Esophagus (tissue), 2 donors: ENCODE data around the gene POLR2C. TPM values are rescaled to one million over a fixed set of nuclear protein-coding genes. Genes with fewer than 3 reads are reported as not detected.

Experiments
- H3K27ac ChIP-seq, 2 donors: one replicate each; pipeline ENCODE4 v1.5.1; 2013; ENCODE audit warnings: low read depth in 2 of 2, mild to moderate bottlenecking in 2 of 2, inconsistent platforms in 1 of 2, low read length in 1 of 2, moderate library complexity in 1 of 2
- H3K27me3 ChIP-seq, 2 donors: one replicate each; pipeline ENCODE4 v1.6.1; 2013; ENCODE audit warnings: low read length in 2 of 2, control low read depth in 1 of 2, mild to moderate bottlenecking in 1 of 2; ENCODE audit not compliant: insufficient read depth in 2 of 2, control insufficient read depth in 1 of 2
- H3K36me3 ChIP-seq, 2 donors: one replicate each; pipeline ENCODE4 v1.6.1; 2013; ENCODE audit warnings: low read length in 1 of 2; ENCODE audit not compliant: control insufficient read depth in 2 of 2, insufficient read depth in 2 of 2
- H3K4me1 ChIP-seq, 2 donors: one replicate each; pipeline ENCODE4 v1.6.1; 2013; ENCODE audit warnings: low read length in 1 of 2; ENCODE audit not compliant: control insufficient read depth in 2 of 2, insufficient read depth in 2 of 2
- H3K4me3 ChIP-seq, 2 donors: one replicate each; pipeline ENCODE4 v1.5.1; 2013; ENCODE audit warnings: low read length in 2 of 2, mild to moderate bottlenecking in 2 of 2, low read depth in 1 of 2, moderate library complexity in 1 of 2
- H3K9me3 ChIP-seq, 2 donors: one replicate each; pipeline ENCODE4 v1.6.1; 2013; ENCODE audit warnings: mild to moderate bottlenecking in 2 of 2, low read depth in 1 of 2, low read length in 1 of 2, moderate library complexity in 1 of 2; ENCODE audit not compliant: control insufficient read depth in 2 of 2, insufficient read depth in 1 of 2
- WGBS, 2 donors: extraction: QIAGEN DNeasy Blood & Tissue Kit; methylation state at CpG; one replicate each; pipeline ENCODE4 v1.1.7; 2013; 5-methylcytosine and 5-hydroxymethylcytosine counted together
- polyA plus RNA-seq, 2 donors: library from polyadenylated mRNA; stranded (reverse); fragments of 200-250 nt; gene quantifications; one replicate each; pipeline ENCODE4 v1.2.3, GENCODE V29; 2013
- donor health status: healthy with polysubstance abuse.
- donor health status: Bipolar disorder and iron deficiency.

The POLR2C gene
- polyA plus RNA-seq, 2 donors, result 18.5 to 34.0 TPM

DNA sequence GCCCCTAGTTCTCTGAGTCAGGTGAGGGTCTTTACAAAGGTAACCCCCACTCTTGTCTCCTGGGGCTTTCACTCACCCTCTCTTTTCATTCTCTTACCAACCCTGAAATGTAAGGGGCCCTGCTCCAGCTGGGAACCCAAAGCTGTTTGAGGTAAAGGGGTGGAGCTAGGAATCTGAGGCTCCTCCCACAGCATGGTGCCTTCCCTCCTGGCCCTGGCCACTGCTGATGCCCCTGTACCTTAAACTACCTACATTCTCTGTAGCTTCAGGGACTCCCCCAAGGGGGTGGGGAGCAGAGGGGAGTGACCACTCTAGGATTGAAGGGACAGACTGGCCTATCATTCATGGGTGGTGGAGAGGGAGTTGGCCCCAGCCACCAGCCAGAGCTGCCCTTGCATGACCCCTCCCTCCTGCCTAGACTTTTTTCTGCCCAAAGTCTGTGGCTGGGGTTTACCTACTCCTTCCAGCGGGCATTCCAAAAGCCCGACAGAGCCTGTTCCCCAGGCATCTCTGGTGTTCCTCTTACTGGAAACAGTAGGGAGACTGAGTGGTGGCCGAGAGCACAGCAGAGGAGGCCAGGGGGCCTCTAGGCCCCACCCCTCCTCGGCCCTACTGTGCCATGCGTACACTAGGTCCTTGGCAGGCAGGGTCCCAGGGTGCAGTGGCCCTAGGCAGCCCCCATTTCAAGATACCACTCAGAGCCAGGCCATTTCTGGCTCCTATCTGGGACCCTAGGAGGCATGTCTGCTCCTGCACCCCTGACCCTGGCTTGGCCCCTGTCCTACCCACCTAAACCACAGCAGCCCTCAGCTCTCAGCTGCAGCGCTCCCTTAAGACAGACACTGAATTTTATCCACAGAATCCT, 14.3 kb downstream of the POLR2C start:
- Histone ChIP-seq H3K4me3 (no peak overlapping the region), H3K27ac (no peak overlapping the region), H3K27me3 (no peaks in the 10 kb centered on the region), H3K4me1 (peaks cover 4 to 18% of the 10 kb centered on the region in 2 donors), H3K9me3 (no peaks in the 10 kb centered on the region), H3K36me3 (peaks cover 14 to 34% of the 10 kb centered on the region in 2 donors)
- 90 to 91% methylated on average over 6 of the region's 6 CpGs for WGBS, 2 donors

DNA sequence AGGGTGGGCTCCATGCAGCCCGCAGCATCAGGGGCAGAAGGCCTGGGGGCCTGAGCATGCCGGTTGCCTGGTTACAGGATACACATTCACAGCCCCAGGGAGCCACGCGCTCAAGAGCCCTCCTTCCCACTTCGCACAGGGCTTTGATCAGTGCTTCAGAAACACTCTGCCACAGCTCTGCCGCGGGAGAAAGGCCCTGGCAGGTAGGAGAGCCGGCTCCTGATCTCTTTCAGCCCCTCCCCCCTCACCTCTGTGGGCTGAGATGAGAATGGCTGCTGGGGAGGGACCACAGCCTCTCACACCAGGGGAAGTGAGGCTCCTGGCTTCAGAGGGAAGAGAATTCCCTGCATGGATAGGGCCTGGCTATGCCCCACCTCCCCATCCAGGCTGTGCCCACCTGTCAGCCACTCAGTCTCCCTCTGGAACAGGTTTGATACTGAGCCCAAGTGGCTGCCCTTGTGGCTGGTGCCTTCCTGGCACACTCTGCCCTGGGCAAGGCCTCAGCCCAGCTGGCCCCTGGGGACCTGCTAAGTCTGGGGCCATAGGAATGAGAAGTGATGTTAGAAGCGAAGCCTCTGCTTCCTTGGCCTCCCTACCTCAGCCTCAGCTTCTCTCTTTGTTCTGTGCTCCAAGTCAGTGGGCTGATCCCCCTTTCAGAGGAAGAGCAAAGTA, 15.2 kb downstream of the POLR2C start:
- Histone ChIP-seq H3K36me3 (peaks cover 10 to 29% of the 10 kb centered on the region in 2 donors), H3K27me3 (no peaks in the 10 kb centered on the region), H3K4me1 (peaks cover 4 to 18% of the 10 kb centered on the region in 2 donors), H3K27ac (no peak overlapping the region), H3K9me3 (no peaks in the 10 kb centered on the region), H3K4me3 (no peak overlapping the region)
- 67 to 68% methylated on average over 9 of the region's 9 CpGs for WGBS, 2 donors

DNA sequence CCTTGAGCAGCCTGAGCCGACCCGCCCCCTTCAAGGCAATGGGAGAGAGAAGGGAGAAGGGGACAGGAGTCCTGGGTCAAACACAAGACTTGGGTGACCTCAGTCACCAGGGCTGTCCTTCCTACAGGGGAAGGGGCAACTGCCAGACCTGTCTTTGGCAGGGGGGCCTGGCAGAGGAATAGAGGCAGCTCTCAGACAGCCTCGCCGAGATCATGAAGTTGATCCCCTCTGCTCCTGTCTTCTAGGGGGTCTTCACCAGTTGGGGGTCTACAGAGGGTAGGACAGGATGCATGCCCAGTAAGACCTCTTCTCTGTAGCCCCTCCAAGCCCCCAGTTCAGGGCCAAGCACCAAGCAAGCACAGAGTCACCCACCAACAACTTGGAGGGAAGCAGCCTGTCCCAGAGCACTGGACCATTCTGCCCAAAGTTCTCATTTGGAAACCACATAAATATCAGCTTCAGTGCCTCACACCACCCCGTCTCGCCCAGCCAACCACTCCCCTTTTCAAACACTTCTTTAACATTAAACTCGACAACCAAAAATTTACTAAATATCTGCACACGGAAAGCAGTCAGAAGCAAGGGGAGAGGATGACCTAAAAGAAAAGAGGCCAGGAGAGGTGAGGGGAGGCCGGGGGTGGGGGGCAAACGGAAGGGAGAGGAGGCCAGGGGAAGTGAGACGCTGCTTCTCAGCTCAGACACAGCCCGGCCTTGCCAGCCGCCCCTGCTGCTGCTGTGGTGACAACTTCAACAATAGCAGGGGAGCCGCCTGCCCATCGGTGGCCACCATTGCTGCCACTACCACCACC, 16.1 kb downstream of the POLR2C start:
- peaks cover 4 to 29% of the 10 kb centered on the region in 2 donors for H3K36me3 ChIP-seq
- peak overlapping the region in 1 of 2 donors; percentile 45 for H3K4me3 ChIP-seq
- WGBS, 2 donors, result 52 to 56% methylated on average over 15 of the region's 15 CpGs
- H3K27ac ChIP-seq, result no peak overlapping the region
- H3K4me1 ChIP-seq, result peaks cover 4 to 19% of the 10 kb centered on the region in 2 donors
- H3K27me3 ChIP-seq, result no peaks in the 10 kb centered on the region
- no peaks in the 10 kb centered on the region for H3K9me3 ChIP-seq

DNA sequence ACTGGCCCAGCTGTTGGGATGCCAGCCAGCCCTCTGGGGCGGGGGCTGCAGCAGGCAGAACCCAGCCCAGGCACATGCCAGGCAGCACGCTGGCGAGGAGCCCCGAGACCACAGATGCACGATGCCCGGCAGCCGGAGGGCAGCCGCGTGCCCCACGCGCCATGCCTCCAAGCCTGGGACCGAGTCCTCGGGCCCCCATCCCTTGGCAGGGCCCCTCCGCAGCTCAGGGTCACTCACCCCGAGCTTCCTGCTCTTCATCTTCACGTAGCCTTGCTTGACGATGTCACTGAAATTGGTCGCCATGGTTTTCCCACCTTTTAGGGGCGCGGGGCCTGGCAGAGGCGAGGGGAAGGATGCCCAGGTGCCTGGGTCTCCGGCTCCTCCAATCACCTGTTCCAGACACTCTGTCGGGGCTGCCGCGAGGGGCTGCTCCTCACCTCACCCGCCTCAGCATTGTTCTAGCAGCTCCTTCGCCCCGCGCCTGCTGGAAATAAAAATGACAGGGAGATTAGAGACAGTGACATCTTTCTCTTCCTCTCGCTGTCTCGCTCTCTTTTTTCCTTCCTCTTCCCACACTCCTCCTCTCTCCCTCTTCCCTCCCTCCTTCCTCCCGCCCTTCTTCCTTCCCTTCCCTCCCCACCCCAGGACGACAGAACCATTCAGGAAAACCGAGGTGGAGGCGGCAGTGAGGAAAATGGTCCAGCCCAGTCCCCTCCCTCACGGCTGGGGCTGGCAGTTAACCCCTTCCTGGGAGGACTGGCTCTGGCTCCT, 16.9 kb downstream of the POLR2C start:
- Histone ChIP-seq H3K4me1 (peaks cover 10 to 26% of the 10 kb centered on the region in 2 donors), H3K9me3 (no peaks in the 10 kb centered on the region), H3K27ac (peak overlapping the region in 1 of 2 donors; percentile 9), H3K36me3 (peaks cover 4 to 24% of the 10 kb centered on the region in 2 donors), H3K27me3 (no peaks in the 10 kb centered on the region), H3K4me3 (peak overlapping the region; percentile 18 to 45)
- WGBS, 2 donors, result 18 to 27% methylated on average over 32 to 36 of the region's 36 CpGs

DNA sequence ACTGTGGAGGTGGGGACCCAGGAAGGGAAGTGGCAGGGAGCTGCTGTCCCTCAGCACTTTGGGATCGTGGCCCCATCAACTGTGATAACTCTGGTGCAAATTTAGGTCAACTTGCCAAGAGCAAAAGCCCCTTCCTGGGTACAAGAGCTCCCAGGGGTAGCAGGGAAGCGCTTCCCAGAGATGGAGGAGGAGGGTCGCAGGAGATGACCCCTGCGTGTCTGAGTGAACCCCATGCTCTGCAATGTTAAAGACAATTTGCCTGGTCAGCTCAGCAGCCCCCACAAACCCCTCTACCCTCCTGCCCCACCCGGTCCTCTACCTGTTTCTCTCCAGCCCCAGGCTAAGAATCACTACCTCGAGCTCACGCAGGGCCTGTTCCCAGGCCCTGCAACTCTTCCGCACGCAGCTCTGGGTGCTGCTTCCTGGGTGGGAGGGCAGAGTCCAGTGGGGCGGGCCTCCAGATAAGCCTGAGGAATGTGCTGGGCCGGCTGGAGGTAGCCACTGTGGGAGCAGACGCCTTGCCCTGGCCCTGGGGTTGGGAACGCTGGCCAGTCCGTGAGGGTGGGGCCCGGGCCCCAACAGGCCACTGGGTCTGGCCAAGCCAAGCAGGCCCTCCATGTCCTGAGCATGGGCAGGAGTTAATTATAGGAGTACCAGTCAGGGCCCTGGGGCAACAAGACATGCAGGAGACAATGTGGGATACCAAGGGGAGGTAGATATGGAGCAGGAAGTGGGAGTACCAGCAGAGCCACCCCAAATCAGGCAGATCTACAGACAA, 17.7 kb downstream of the POLR2C start:
- H3K27ac ChIP-seq, result peak overlapping the region; percentile 9 to 13
- 33 to 38% methylated on average over 15 of the region's 15 CpGs for WGBS, 2 donors
- H3K4me3 ChIP-seq, result peak overlapping the region in 1 of 2 donors; percentile 45
- peaks cover 4 to 18% of the 10 kb centered on the region in 2 donors for H3K36me3 ChIP-seq
- no peaks in the 10 kb centered on the region for H3K9me3 ChIP-seq
- H3K27me3 ChIP-seq, result no peaks in the 10 kb centered on the region
- H3K4me1 ChIP-seq, result peaks cover 16 to 33% of the 10 kb centered on the region in 2 donors

DNA sequence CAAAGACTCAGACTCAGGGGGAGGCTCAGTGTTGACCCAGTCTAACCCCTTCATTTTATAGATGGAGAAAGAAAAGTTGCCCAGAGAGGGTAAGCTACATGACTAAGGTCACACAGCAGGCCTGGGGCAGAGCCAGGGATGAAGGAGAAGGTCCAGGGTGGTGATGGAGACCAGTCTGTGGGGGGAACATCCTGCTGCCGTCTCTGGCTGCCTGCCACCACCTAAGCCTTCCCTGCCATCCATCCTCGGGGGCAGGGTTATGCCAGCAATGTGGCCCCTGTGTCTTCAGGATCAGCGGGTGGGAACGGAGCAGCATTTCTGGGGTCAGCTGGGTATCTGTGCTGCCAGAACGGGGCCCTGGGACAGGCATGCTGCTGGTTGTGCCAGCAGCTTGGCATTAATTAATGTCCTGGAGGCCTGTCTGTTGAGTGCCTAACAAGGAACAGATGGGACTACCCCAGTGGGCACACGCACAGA, 18.3 kb downstream of the POLR2C start:
- Histone ChIP-seq H3K9me3 (no peaks in the 10 kb centered on the region), H3K36me3 (peaks cover 4 to 18% of the 10 kb centered on the region in 2 donors), H3K4me3 (no peak overlapping the region), H3K4me1 (peaks cover 21 to 38% of the 10 kb centered on the region in 2 donors), H3K27me3 (no peaks in the 10 kb centered on the region), H3K27ac (no peak overlapping the region)
- WGBS, 2 donors, result 34 to 53% methylated on average over 6 of the region's 6 CpGs

DNA sequence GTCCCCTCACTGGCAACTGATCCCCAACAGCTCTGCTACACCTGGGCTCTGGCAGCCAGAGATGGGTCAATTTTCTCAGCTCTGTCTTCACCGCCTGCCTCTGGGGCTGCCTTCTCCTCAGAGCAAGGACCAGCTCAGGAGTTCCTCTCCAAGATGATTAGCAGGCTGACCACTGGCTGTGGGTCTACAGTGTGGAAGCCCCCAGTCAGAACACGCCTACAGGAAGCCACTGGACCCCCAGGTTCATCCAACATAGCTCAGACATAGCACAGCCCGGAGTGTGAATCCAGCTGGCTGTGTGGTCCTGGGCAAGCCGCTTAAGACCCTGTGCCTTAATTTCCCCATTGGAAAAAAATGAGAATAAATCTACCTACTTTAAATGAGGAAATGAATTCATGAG, 18.9 kb downstream of the POLR2C start:
- Histone ChIP-seq H3K27me3 (no peaks in the 10 kb centered on the region), H3K36me3 (peaks cover 4 to 18% of the 10 kb centered on the region in 2 donors), H3K4me1 (peaks cover 21 to 35% of the 10 kb centered on the region in 2 donors), H3K27ac (no peak overlapping the region), H3K4me3 (no peak overlapping the region), H3K9me3 (no peaks in the 10 kb centered on the region)
- WGBS, 2 donors, result 87 to 89% methylated on average over 4 of the region's 4 CpGs

DNA sequence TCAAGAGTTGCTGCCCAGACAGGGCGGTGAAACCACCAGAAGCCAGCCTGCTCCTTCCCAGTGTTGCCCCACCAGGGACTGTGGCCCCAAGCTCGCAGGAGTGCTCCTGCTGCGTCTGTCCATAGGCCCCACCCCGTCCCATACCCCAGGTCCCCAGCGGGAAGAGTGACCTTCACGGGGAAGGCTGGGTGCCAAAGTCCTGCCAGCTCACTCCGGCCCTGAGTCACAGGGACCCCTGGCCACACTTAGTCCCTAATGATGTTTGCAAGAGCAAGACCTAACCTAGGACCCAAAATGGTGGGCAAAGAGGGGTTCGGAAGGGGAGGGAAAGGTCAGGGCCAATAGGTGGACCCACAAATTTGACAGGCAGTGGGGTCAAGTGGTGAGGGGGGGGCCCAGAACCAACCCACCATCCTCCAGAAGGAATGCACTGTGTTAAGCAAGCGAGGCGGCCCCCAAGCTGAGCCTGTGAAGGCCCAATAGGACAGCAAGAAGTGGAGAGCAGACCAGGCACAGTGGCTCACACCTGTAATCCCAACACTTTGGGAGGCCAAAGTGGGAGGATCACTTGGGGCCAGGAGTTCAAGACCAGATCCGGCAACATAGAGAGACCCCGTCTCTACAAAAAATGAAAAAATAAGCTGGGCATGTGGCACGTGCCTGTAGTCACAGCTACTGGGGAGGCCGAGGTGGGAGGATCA, 20.5 kb downstream of the POLR2C start:
- H3K27me3 ChIP-seq, result no peaks in the 10 kb centered on the region
- peaks cover 21 to 38% of the 10 kb centered on the region in 2 donors for H3K4me1 ChIP-seq
- peaks cover 1 to 15% of the 10 kb centered on the region in 2 donors for H3K36me3 ChIP-seq
- H3K4me3 ChIP-seq, result no peak overlapping the region
- H3K27ac ChIP-seq, result no peak overlapping the region
- H3K9me3 ChIP-seq, result no peaks in the 10 kb centered on the region
- WGBS, 2 donors, result 73 to 77% methylated on average over 13 to 14 of the region's 14 CpGs
